HG03571 (cell line): ENCODE data around the gene WNT2B.

Experiments
- ATAC-seq: cut with Tn5 transposase; IDR thresholded peaks from one replicate; pipeline ENCODE4 v1.9.1; 2021; ENCODE audit not compliant: unreplicated experiment

The WNT2B gene

GRCh38 chr1:112504661-112505399, 3.9 kb upstream of the WNT2B start:
- no peak for ATAC-seq

DNA sequence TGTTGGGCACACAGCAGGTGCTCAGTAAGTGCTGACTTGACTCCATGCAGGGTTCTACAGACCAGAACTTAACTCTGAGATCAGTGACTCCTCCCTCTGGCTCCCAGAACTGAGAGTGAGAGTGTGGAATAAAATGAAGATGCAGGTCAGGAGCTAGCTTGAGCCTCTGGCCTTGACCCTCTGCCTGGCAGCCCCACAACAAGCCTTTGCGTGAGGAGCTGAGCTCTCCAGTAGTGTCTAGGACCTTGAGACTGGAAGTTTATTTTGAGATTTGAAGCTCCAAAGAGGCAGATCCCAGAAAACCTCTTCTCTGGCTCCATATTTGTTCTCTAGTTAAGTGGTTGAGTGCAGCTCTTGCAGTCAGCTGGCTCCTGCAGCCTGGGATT, 3.4 kb upstream of the WNT2B start:
- ATAC-seq: no peak

- ATAC-seq: no peak
Observed at GRCh38 chr1:112505878-112506277, 2.9 kb upstream of the WNT2B start.

GRCh38 chr1:112506306-112506705, 2.5 kb upstream of the WNT2B start:
- ATAC-seq: no peak

DNA sequence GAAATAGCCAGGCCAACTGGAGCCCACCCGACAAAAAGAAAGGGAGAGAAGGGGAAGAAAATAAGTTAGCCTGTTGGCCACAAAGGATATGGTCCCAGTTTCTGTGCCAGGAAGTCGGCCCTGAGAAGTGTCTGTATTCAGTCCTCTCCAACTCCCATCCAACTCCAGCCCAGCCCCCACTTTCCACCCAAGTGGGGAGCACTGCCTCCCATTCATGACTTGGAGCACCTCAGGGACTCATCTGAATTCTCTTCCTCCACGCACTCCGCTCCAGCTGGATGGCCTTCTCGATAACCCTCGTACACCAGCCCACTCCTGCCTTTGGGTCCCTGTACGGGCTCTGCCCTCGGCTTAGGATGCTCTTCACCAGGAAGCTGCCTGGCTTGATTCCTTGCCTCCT, 2.0 kb upstream of the WNT2B start:
- no peak for ATAC-seq

DNA sequence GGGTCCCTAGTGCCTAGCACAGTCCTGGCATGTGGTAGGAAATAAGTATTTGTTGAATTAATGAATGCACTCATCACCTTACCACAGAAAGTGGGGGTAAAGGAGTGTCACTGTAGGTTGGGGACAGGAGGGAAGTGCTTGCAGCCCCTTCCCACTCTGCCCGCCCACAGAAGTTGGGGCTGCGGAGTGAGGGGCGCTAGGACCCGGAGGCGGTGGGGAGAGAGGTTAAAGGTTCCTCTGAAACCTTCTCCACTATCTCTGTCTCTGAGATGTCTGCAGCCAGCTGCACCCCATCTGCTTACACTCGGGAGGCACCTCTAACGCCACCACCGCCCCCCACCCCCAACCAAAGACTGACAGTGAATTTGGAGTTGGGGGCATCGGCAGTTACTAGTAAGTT, 1.4 kb upstream of the WNT2B start:
- no peak for ATAC-seq

- ATAC-seq: no peak
Observed at GRCh38 chr1:112507921-112508277, 866 bp upstream of the WNT2B start.

- ATAC-seq: no peak
Observed at GRCh38 chr1:112509005-112509659, 367 bp downstream of the WNT2B start.

- ATAC-seq: no peak
Observed at GRCh38 chr1:112509660-112510178, 954 bp downstream of the WNT2B start.

- no peak for ATAC-seq
Observed at GRCh38 chr1:112510340-112510739, 1.6 kb downstream of the WNT2B start.

GRCh38 chr1:112511897-112512296, 3.1 kb downstream of the WNT2B start:
- ATAC-seq: no peak

GRCh38 chr1:112513112-112513870, 4.5 kb downstream of the WNT2B start:
- ATAC-seq: no peak

DNA sequence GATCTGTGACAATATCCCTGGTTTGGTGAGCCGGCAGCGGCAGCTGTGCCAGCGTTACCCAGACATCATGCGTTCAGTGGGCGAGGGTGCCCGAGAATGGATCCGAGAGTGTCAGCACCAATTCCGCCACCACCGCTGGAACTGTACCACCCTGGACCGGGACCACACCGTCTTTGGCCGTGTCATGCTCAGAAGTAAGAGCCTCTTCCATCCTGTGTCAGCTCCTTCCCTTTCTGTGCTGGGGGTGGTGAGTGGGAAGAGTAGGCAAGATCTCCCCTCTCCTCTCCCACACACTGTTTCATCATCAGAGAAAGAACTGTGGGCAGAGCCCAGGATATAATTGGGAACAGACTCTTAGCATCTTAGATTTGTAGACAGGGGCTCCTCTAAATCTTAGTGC, 6.1 kb downstream of the WNT2B start:
- no peak for ATAC-seq

DNA sequence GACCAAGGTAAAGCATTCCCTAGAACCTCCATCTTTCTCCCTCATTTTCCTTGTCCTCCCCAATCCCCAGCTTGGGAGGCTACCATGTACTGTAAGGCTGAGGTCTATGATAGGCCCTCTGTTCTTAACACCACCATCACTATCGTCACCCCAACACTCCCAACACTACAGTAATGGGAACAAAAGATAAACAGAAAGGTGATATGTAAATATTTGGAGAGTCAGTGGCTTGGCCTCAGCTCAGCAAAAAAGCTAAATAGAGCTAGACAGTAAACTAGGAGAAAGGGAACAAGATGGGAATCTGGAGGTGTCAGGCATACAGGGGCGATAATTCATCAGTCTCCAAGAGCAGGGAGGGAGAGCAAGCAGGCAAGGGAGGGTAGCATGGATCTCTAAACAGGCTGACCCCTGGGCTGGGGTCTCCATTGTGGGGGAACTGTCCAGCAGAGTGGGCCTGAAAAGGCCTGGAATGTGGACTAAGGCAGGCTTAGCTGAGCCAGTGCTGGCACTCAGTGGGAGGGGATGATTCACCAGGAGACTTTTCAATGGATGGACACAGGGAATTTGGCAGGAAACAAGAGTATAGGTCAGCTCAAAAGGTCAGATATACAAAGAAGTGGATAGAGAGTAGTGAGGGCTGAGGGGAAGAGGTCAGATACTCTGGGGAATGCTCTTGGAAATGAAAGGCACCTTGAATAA, 6.7 kb downstream of the WNT2B start:
- ATAC-seq: no peak

DNA sequence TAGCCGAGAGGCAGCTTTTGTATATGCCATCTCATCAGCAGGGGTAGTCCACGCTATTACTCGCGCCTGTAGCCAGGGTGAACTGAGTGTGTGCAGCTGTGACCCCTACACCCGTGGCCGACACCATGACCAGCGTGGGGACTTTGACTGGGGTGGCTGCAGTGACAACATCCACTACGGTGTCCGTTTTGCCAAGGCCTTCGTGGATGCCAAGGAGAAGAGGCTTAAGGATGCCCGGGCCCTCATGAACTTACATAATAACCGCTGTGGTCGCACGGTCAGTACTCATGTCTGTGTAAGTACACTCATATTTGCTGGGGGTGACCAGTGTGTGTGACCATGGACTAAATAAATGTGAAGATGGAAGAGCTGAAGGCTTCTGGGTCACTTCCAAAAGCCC, 7.4 kb downstream of the WNT2B start:
- ATAC-seq: no peak

- ATAC-seq: no peak
Observed at GRCh38 chr1:112517231-112517630, 8.5 kb downstream of the WNT2B start.

GRCh38 chr1:112517646-112518045, 8.9 kb downstream of the WNT2B start:
- no peak for ATAC-seq

GRCh38 chr1:112518186-112518585, 9.4 kb downstream of the WNT2B start:
- ATAC-seq: no peak

DNA sequence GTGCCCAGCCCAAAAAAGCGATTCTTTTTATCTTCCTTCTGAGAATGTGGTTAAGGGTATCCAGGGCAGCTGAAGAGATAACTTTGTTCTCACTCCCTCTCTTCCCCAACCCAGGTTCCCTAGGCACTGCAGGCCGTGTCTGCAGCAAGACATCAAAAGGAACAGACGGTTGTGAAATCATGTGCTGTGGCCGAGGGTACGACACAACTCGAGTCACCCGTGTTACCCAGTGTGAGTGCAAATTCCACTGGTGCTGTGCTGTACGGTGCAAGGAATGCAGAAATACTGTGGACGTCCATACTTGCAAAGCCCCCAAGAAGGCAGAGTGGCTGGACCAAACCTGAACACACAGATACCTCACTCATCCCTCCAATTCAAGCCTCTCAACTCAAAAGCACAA, 11.4 kb downstream of the WNT2B start:
- no peak for ATAC-seq

GRCh38 chr1:112522621-112523020, 13.9 kb downstream of the WNT2B start:
- ATAC-seq: no peak

DNA sequence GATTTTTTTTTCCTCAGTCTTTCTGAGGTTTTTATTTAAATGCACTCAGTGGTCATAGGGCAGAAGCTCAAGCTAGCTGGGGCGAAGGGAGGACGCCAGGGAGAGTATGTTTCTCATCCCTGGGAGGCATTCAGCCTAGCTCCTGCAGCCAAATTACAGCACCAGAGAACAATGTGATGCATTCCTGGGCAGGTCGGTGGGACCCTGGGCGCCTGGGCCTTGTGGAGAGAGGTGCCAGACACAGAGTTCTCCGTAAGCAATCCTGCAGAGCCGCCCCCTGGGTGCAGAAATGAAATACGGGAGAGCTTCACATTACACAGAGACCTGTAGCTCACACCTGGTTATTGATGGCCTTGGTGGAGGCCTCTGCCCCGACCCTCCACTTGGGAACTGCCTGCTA, 15.5 kb downstream of the WNT2B start:
- ATAC-seq: no peak
